Activated CD8-positive, alpha-beta T cell treated with anti-CD3 and anti-CD28 coated beads for 36 hours (primary cell): ENCODE results near the gene STBD1. TPM values are rescaled to one million over a fixed set of nuclear protein-coding genes. Genes with fewer than 3 reads are reported as not detected.
"Not testable (repeated sequence)": the region's sequence is repeated elsewhere in the genome, so short reads cannot be mapped to it uniquely, and the experiment has no call there.

Source experiments
- ATAC-seq: fragments of 200-7000 bp; cut with Tn5 transposase; one replicate; pipeline ENCODE4 v1.10.0; 2021; ENCODE audit warnings: mild to moderate bottlenecking, moderate library complexity
- CTCF ChIA-PET: fragments of 350-600 bp; sonication (Branson Sonifier 250); formaldehyde crosslinking; loops from one replicate; lab custom pipeline; 2021; ENCODE audit warnings: antibody characterized with exemption; lab: Charles Lee
- POLR2A ChIA-PET: fragments of 350-600 bp; sonication (Branson Sonifier 250); formaldehyde crosslinking; loops from one replicate; lab custom pipeline; 2021; ENCODE audit warnings: antibody characterized with exemption; lab: Charles Lee
- DNase-seq: peaks from one replicate; pipeline ENCODE4 v3.0.0-alpha.2; 2020
- H3K27ac Mint-ChIP-seq: one replicate; pipeline ENCODE4 v1.8.0; 2021; ENCODE audit warnings: mild to moderate bottlenecking, mixed read lengths
- H3K27me3 Mint-ChIP-seq: one replicate; pipeline ENCODE4 v1.8.0; 2021; ENCODE audit warnings: mixed read lengths
- H3K36me3 Mint-ChIP-seq: one replicate; pipeline ENCODE4 v1.8.0; 2021; ENCODE audit warnings: low read depth, mixed read lengths
- H3K4me1 Mint-ChIP-seq: one replicate; pipeline ENCODE4 v1.8.0; 2021; ENCODE audit warnings: low read depth, mixed read lengths
- H3K4me3 Mint-ChIP-seq: one replicate; pipeline ENCODE4 v1.8.0; 2021; ENCODE audit warnings: mild to moderate bottlenecking, moderate library complexity, mixed read lengths
- H3K9me3 Mint-ChIP-seq: one replicate; pipeline ENCODE4 v1.8.0; 2021; ENCODE audit warnings: mixed read lengths
- intact Hi-C: fragments of 100-400 bp; cut with micrococcal nuclease; formaldehyde crosslinking; loops from one replicate; pipeline ENCODE4 v1.10.0; 2022
- total RNA-seq, 2 experiments: library from RNA; stranded (reverse); gene quantifications; one replicate each; pipeline ENCODE4 v1.2.3, GENCODE V29; 2021
- TF ChIP-seq, protein P1 (sequence below): fragments of 200-600 bp; IDR thresholded peaks from one replicate; pipeline ENCODE4 v1.8.0; 2022; ENCODE audit warnings: antibody characterized with exemption, mild to moderate bottlenecking

The STBD1 gene
- total RNA-seq, 2 experiments from 2014 or later = 0.18 to 0.29 TPM

DNA sequence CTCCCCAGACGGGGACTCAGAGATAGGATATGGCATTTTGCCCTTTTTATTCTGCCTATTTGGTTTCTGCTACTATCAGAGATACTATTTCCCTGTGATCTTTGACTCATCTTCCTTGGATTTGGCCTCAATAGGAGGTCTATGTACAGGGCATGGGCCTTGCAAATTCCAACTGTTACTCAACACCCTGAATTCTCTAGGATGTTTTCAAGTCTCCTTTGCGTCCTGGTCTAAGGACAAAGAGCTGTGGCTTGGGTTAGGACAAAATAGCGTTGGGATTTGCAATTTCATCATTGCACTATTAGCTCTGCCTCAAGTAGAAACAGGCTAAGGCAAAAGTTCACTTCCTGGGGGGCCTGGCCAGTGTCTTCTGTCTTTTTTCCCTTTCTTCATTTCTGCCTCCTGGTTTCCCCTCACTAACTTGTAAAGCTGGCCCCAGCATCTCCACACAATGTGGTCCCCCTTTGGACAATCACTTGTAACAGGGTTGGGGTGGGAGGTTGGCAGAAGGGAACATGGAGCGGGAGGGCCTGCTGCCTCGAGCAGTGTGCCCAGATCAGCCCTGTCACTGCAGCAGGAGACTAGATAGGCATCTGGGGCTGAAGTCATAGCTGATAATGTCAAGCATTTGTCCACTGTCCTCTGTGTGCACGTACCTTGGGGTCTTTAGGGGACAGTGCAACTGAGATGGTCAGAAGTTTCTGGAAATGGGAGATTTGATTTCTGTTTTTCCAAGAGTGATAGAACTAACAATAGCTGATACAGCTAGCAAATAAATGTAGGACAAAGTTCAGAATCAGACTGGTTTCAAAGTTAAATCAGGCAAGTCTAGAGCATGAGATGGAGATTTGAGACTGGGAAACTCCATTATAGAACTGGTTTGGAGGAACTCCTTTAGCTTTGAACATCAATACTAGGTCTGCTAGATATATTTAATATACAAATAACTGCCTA, 25.8 kb upstream of the STBD1 start:
- no peak for ATAC-seq
- no peak overlapping the region for H3K27ac Mint-ChIP-seq
- H3K4me3 Mint-ChIP-seq = no peak overlapping the region
- H3K27me3 Mint-ChIP-seq = peaks cover 7% of the 10 kb centered on the region
- CTCF ChIA-PET = interaction anchor here (0.7 to 6.2 kb wide), 4 partner anchors 67 to 101 kb away, joined by 3 to 58 read pairs (median 3); partner anchors contain the start of gene SCARB2
- no peaks in the 10 kb centered on the region for H3K9me3 Mint-ChIP-seq
- H3K36me3 Mint-ChIP-seq = no peaks in the 10 kb centered on the region
- DNase-seq = no peak
- TF ChIP-seq, protein P1, sequence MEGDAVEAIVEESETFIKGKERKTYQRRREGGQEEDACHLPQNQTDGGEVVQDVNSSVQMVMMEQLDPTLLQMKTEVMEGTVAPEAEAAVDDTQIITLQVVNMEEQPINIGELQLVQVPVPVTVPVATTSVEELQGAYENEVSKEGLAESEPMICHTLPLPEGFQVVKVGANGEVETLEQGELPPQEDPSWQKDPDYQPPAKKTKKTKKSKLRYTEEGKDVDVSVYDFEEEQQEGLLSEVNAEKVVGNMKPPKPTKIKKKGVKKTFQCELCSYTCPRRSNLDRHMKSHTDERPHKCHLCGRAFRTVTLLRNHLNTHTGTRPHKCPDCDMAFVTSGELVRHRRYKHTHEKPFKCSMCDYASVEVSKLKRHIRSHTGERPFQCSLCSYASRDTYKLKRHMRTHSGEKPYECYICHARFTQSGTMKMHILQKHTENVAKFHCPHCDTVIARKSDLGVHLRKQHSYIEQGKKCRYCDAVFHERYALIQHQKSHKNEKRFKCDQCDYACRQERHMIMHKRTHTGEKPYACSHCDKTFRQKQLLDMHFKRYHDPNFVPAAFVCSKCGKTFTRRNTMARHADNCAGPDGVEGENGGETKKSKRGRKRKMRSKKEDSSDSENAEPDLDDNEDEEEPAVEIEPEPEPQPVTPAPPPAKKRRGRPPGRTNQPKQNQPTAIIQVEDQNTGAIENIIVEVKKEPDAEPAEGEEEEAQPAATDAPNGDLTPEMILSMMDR = no peak
- intact Hi-C loops = no loop called here
- POLR2A ChIA-PET = no interaction called here
- H3K4me1 Mint-ChIP-seq = peaks cover 2% of the 10 kb centered on the region

DNA sequence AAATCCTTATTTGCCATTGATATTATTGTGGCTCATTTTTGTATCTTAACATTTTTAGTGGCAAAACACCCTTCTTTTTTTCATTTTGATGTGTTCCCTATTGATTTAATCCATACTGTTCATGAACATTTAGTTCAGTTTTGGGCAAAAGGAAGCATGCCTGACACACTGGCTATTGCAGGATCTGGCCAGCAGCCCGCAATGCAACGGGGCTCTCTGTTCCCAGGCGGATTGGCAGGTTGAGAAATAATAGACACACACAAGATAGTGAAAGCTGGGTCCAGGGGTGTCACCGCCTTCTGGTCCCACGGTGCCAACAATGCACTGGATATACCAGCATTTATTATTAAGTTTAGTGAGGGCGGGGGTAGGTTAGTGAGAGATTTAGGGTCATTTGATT, 24.9 kb upstream of the STBD1 start:
- H3K27me3 Mint-ChIP-seq, intact Hi-C loops, H3K27ac Mint-ChIP-seq, H3K4me3 Mint-ChIP-seq, H3K4me1 Mint-ChIP-seq, DNase-seq, H3K9me3 Mint-ChIP-seq, H3K36me3 Mint-ChIP-seq, POLR2A ChIA-PET, ATAC-seq: not testable (repeated sequence)
- CTCF ChIA-PET = interaction anchor here (1.1 to 6.2 kb wide), 2 partner anchors 68 to 96 kb away, joined by 3 to 58 read pairs; partner anchors contain the start of gene SCARB2

DNA sequence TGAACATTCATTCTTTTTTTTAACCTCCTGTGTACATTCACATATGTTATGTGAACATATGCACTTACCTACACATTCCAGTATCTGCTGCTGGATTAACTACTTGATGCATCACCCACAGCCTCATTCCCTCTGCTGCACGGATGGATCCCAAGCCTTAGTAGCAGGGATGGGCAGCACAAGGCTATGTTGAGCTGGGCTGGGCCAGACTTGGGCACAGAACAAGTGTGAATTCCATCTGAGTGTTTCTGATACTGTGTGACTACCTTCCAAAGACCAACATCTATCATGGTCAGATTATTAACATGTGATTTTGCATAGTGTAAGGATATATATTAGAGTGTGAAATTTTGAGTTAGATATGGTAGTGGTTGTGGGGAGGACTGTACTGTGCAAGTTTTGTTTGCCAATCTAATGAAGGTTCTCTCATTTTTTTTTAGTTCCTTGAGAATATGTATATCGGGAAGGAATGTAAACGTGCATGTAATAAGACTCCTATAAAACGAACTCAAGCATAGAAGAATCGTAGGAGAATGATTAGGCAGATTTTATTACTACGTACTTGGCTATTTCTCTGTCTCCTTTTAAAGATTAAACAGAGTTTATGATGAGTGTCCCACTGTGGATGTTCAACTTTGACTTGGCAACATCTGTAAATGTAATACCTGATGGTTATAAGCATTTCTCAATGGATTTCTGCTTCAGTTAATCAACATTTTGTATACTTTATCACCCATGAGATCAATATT, 23.4 kb upstream of the STBD1 start:
- peaks cover 2% of the 10 kb centered on the region for H3K4me1 Mint-ChIP-seq
- DNase-seq = no peak
- no peaks in the 10 kb centered on the region for H3K9me3 Mint-ChIP-seq
- intact Hi-C loops = no loop called here
- ChIA-PET POLR2A (no interaction called here), CTCF (no interaction called here)
- H3K27ac Mint-ChIP-seq = no peak overlapping the region
- H3K4me3 Mint-ChIP-seq = no peak overlapping the region
- no peak for ATAC-seq
- no peaks in the 10 kb centered on the region for H3K27me3 Mint-ChIP-seq
- TF ChIP-seq, protein P1 = no peak
- H3K36me3 Mint-ChIP-seq = no peaks in the 10 kb centered on the region

DNA sequence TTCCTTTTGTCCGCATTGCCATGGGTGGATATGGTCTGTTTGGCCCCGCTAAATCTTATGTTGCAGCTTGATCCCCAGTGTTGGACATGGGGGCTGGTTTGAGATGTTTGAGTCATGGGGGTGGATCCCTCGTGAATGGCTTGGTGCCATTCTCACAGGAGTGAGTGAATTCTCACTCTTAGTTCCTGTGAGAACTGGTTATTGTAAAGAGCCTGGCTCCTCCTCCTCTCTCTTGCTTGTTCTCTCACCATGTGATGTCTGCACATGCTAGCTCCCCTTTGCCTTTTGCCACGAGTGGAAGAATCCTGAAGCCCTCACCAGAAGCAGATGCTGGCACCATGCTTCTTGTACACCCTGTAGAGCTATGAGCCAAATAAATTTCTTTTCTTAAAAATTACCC, 22.6 kb upstream of the STBD1 start:
- no peaks in the 10 kb centered on the region for H3K9me3 Mint-ChIP-seq
- intact Hi-C loops = no loop called here
- ATAC-seq = no peak
- peaks cover 2% of the 10 kb centered on the region for H3K4me1 Mint-ChIP-seq
- no peak overlapping the region for H3K27ac Mint-ChIP-seq
- TF ChIP-seq, protein P1 = no peak
- no peak overlapping the region for H3K4me3 Mint-ChIP-seq
- no peak for DNase-seq
- CTCF ChIA-PET = no interaction called here
- POLR2A ChIA-PET = no interaction called here
- no peaks in the 10 kb centered on the region for H3K27me3 Mint-ChIP-seq
- no peaks in the 10 kb centered on the region for H3K36me3 Mint-ChIP-seq

DNA sequence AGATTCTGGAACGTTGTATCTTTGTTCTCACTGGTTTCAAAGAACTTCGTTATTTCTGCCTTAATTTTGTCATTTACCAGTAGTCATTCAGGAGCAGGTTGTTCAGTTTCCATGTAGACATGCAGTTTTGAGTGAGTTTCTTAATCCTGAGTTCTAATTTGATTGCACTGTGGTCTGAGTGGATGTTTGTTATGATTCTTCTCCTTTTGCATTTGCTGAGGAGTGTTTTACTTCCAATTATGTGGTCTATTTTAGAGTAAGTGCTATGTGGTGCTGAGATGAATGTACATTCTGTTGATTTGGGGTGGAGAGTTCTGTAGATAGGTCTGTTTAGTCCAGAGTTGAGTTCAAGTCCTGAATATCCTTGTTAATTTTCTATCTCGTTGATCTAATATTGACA, 18.7 kb upstream of the STBD1 start:
- H3K36me3 Mint-ChIP-seq, H3K27ac Mint-ChIP-seq, POLR2A ChIA-PET, H3K4me3 Mint-ChIP-seq, intact Hi-C loops, H3K27me3 Mint-ChIP-seq, H3K9me3 Mint-ChIP-seq, DNase-seq, ATAC-seq, H3K4me1 Mint-ChIP-seq: not testable (repeated sequence)
- CTCF ChIA-PET = interaction anchor here (0.9 to 1.0 kb wide), 2 partner anchors 91 to 217 kb away, joined by 3 read pairs; no protein-coding TSS in a partner anchor
